Thyroid gland (tissue), 4 donors: ENCODE data around the gene ZNF385B. TPM values are rescaled to one million over a fixed set of nuclear protein-coding genes. Genes with fewer than 3 reads are reported as not detected.

Experiments
- DNase-seq, 2 donors: peaks; one replicate each; pipeline ENCODE4 v3.0.0-alpha.2; 2019
- H3K27ac ChIP-seq, 3 donors: fragments of 200-600 bp; sonication (generic); 1 replicate in 2 of 3; 2 replicates in 1 of 3; pipeline ENCODE4 v1.5.1; 2016 to 2019; ENCODE audit warnings: mild to moderate bottlenecking in 1 of 3, moderate library complexity in 1 of 3
- H3K27me3 ChIP-seq: fragments of 200-600 bp; sonication (generic); one replicate; pipeline ENCODE4 v1.5.1; 2019
- H3K36me3 ChIP-seq, 2 donors: fragments of 200-600 bp; sonication (generic); one replicate each; pipeline ENCODE4 v1.5.1; 2016 to 2019
- H3K4me1 ChIP-seq, 2 donors: fragments of 200-600 bp; sonication (generic); one replicate each; pipeline ENCODE4 v1.5.1; 2017 to 2019
- H3K4me3 ChIP-seq, 3 donors: fragments of 200-600 bp; sonication (generic); replicated peaks in 1 of 3; 1 replicate in 2 of 3; 2 replicates in 1 of 3; pipeline ENCODE4 v1.5.1; 2016; ENCODE audit warnings: mild to moderate bottlenecking in 1 of 3
- H3K9me3 ChIP-seq: fragments of 200-600 bp; sonication (generic); one replicate; pipeline ENCODE4 v1.5.1; 2017
- POLR2A ChIP-seq, 2 donors: fragments of 450-650 bp; IDR thresholded peaks; one replicate each; pipeline ENCODE4 v1.6.1; 2017; ENCODE audit warnings: antibody characterized with exemption in 2 of 2, mild to moderate bottlenecking in 2 of 2, moderate library complexity in 1 of 2
- WGBS, 2 donors: methylation state at CpG; one replicate each; pipeline ENCODE4 v1.1.5; 2017; 5-methylcytosine and 5-hydroxymethylcytosine counted together
- intact Hi-C: fragments of 100-400 bp; cut with DNase I; formaldehyde crosslinking; loops from one replicate; pipeline ENCODE4 v1.15.1; 2023
- total RNA-seq, 4 donors: library from RNA; depleted of rRNA; stranded (reverse); fragments of >200 nt; gene quantifications; one replicate each; pipeline ENCODE4 v1.2.3, GENCODE V29; 2016
- TF ChIP-seq, protein P1 (sequence below), 6 experiments: fragments of 200-600 bp in 3 of 6; fragments of 450-650 bp in 3 of 6; sonication (generic) in 3 of 6; IDR thresholded peaks; one replicate each; pipeline ENCODE4 v1.5.1; 2016 to 2019; ENCODE audit warnings: antibody characterized with exemption in 6 of 6, mild to moderate bottlenecking in 2 of 6, inconsistent platforms in 1 of 6, moderate library complexity in 1 of 6

Gene ZNF385B
- total RNA-seq, 4 donors from 2014 or later, result 1.3 to 2.8 (median 1.8) TPM

DNA sequence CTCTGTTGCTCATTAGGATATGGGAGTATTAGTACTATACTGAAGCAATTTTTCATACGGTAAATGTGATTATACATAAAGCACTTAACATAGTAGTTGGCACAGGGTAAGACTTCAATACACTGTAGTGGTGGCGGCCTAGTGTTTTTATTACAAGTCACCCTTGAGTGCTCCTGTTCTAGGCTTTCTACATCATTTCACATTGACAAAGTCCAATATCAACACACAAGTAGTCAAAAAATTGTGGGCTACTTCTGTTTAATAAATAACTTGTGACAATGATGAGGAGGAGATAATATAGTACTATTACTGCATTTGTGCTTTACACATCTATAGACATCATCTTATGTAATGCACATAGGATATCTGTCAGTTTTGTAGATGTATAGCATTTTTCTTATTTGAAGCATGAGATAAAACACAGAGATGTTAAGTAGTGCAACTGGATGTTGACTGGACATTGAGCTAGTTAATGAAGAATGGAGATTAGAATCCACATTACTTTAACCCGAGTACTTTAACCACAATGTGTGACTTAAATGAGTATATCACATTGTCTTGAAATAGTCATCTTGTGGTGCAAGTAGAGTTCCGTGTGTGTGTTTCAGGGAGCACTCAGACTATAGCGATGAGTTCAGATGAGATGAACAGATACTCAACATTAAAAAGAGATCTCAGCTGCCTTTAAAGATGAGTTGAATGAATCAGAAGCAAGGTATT, 134.8 kb downstream of the ZNF385B start:
- intact Hi-C loops, result no loop called here
- no peak overlapping the region for H3K27ac ChIP-seq

DNA sequence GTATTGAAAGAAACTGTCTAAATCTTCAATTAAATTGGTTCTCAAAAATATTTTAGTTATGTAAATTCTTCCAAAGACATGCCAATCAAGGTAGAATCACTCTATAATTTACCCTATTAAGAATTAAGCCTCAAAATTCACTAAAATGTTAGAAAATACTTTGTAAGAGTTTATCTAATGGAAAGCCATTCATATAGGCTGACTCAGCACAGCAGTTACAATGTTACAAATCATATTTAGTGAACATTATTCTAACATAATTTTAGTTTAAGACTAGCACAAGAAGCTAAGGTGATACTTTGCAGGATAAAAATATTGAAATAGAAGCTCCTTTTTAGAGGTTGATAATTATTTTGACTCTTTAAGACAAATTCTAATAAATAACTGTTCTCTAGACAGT, 137.0 kb downstream of the ZNF385B start:
- no peaks in the 10 kb centered on the region for H3K9me3 ChIP-seq
- H3K4me3 ChIP-seq, result no peak overlapping the region
- no peaks in the 10 kb centered on the region for H3K36me3 ChIP-seq
- DNase-seq, result no peak
- intact Hi-C loops, result no loop called here
- TF ChIP-seq POLR2A (IDR thresholded peaks at IDR 0.05), result no peak
- TF ChIP-seq, protein P1, sequence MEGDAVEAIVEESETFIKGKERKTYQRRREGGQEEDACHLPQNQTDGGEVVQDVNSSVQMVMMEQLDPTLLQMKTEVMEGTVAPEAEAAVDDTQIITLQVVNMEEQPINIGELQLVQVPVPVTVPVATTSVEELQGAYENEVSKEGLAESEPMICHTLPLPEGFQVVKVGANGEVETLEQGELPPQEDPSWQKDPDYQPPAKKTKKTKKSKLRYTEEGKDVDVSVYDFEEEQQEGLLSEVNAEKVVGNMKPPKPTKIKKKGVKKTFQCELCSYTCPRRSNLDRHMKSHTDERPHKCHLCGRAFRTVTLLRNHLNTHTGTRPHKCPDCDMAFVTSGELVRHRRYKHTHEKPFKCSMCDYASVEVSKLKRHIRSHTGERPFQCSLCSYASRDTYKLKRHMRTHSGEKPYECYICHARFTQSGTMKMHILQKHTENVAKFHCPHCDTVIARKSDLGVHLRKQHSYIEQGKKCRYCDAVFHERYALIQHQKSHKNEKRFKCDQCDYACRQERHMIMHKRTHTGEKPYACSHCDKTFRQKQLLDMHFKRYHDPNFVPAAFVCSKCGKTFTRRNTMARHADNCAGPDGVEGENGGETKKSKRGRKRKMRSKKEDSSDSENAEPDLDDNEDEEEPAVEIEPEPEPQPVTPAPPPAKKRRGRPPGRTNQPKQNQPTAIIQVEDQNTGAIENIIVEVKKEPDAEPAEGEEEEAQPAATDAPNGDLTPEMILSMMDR (IDR thresholded peaks at IDR 0.05), result no peak
- no peaks in the 10 kb centered on the region for H3K27me3 ChIP-seq
- no peak overlapping the region for H3K27ac ChIP-seq
- peaks cover 0 to 6% of the 10 kb centered on the region in 2 donors for H3K4me1 ChIP-seq

More for the DNA sequence above, 134.8 kb downstream of the ZNF385B start:
- H3K9me3 ChIP-seq, result no peaks in the 10 kb centered on the region
- TF ChIP-seq, protein P1 (IDR thresholded peaks at IDR 0.05), result no peak
- no peak for TF ChIP-seq POLR2A (IDR thresholded peaks at IDR 0.05)
- no peak for DNase-seq
- peaks cover 0 to 6% of the 10 kb centered on the region in 2 donors for H3K4me1 ChIP-seq
- H3K27me3 ChIP-seq, result no peaks in the 10 kb centered on the region
- WGBS, 2 donors, result 68 to 76% methylated on average over 5 of the region's 5 CpGs
- no peak overlapping the region for H3K4me3 ChIP-seq
- H3K36me3 ChIP-seq, result no peaks in the 10 kb centered on the region

DNA sequence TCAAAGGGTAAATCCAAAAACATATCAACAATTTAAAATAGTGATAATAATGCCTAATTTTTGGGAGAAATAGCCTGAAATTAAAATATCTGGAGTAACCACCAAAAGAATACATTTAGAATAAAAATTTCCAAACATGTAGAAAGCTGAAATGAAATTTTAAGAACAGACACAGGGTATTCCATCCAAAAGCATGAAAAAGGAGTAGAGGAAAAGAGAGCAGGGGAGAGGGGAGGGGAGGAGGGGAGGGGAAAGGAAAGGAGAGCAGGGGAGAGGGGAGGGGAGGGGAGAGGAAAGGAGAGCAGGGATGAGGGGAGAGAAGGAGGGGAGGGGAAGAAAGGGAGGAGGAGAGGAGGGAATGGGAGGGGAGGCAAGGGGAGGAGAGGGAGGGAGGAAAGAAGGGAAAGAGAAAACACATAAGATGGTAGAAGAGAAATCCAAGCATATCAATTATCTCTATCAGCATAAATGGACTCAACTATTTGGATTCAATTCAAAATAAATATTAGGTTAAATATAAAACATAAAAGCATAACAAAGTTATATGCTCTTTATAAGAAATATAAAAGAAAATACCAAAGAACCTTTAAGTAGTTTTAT, 141.1 kb downstream of the ZNF385B start:
- intact Hi-C loops, result no loop called here
- H3K27ac ChIP-seq, result no peak overlapping the region
- H3K36me3 ChIP-seq, result no peaks in the 10 kb centered on the region
- no peaks in the 10 kb centered on the region for H3K4me1 ChIP-seq
- H3K4me3 ChIP-seq, result no peak overlapping the region
- H3K27me3 ChIP-seq, result no peaks in the 10 kb centered on the region
- no peak for DNase-seq
- TF ChIP-seq, protein P1 (IDR thresholded peaks at IDR 0.05), result no peak
- no peak for TF ChIP-seq POLR2A (IDR thresholded peaks at IDR 0.05)
- H3K9me3 ChIP-seq, result no peaks in the 10 kb centered on the region

DNA sequence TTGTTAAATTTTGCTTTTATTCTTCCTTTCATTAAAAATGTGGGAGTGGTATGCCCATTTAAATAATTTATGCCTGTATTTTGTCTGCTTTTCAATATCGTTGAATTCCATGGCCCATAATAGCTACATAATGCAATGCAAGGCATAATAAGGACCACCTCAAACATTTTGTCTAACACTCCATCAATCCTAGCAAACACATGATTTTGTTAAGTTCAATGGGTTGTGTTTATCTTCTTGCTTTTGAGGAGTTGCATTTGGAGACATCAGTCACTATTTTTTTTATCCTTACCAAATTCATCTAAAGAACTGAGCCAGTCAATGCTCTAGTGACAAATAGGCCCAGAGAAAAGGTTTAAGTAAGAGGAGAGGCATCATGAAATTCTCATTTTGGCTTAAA, 145.5 kb downstream of the ZNF385B start:
- no peak for TF ChIP-seq POLR2A (IDR thresholded peaks at IDR 0.05)
- TF ChIP-seq, protein P1 (IDR thresholded peaks at IDR 0.05), result no peak
- intact Hi-C loops, result no loop called here
- WGBS, 2 donors, result 89 to 91% methylated on average over 1 of the region's 1 CpG

DNA sequence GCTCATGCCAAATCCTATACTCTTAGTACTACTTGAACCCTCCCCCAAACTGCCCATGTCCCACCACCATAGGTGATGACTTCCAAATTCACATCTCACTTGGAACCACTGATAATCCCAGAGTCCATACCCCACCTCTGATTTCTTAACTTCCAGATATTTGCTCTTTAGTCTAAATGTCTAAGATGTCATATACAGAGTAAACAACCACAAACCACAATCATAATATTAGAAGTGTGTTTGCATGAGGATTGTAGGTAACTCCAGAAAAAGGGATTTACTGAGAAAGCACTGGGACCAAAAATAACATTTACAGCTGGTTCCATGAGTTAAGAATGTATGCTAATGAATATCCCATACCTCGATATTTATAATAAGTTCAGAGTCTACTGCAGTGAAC, 146.2 kb downstream of the ZNF385B start:
- intact Hi-C loops, result no loop called here
- H3K4me3 ChIP-seq, result no peak overlapping the region

More for the DNA sequence above, 145.5 kb downstream of the ZNF385B start:
- H3K9me3 ChIP-seq, result no peaks in the 10 kb centered on the region
- no peaks in the 10 kb centered on the region for H3K4me1 ChIP-seq
- no peak for DNase-seq
- no peak overlapping the region for H3K27ac ChIP-seq
- no peaks in the 10 kb centered on the region for H3K27me3 ChIP-seq
- no peak overlapping the region for H3K4me3 ChIP-seq
- no peaks in the 10 kb centered on the region for H3K36me3 ChIP-seq

More for the DNA sequence above, 146.2 kb downstream of the ZNF385B start:
- Histone ChIP-seq H3K4me1 (no peaks in the 10 kb centered on the region), H3K9me3 (no peaks in the 10 kb centered on the region), H3K27me3 (no peaks in the 10 kb centered on the region), H3K36me3 (no peaks in the 10 kb centered on the region), H3K27ac (no peak overlapping the region)
- DNase-seq, result no peak
- TF ChIP-seq, protein P1 (IDR thresholded peaks at IDR 0.05), result no peak
- no peak for TF ChIP-seq POLR2A (IDR thresholded peaks at IDR 0.05)
- 89 to 97% methylated on average over 1 of the region's 1 CpG for WGBS, 2 donors
